Measurements from ENCODE around the gene PCSK1. TPM values are rescaled to one million over a fixed set of nuclear protein-coding genes. Genes with fewer than 3 reads are reported as not detected.

PCSK1 gene
- total and polyA plus RNA-seq, 2 donors (not counting 3 experiments of a cell fraction or from before 2014, with no cell fraction given) = 0.95 to 8.7 TPM

- Histone ChIP-seq H3K27ac (ENCODE audit: insufficient read depth, low read depth, low read length) (no peak overlapping the region), H3K27me3 (ENCODE audit: control insufficient read depth in 2 of 2, insufficient read depth in 2 of 2, low read length in 2 of 2) (no peaks in the 10 kb centered on the region), H3K4me3 (replicated peaks in 1 of 3; ENCODE audit: insufficient read depth in 1 of 3, low read depth in 1 of 3, low read length in 3 of 3) (no peak overlapping the region), H3K4me2 (ENCODE audit: insufficient read depth, low read length) (no peak overlapping the region), H3K9me1 (replicated peaks; ENCODE audit: control insufficient read depth, extremely low read depth, insufficient read depth, low read length) (no peaks in the 10 kb centered on the region), H2AFZ (ENCODE audit: low read depth, low read length) (no peak overlapping the region), H3K36me3 (ENCODE audit: control insufficient read depth in 2 of 2, extremely low read depth in 1 of 2, insufficient read depth in 2 of 2, low read length in 2 of 2) (no peaks in the 10 kb centered on the region), H3K9ac (replicated peaks; ENCODE audit: extremely low read depth, insufficient read depth, low read length) (no peak overlapping the region), H3K4me1 (ENCODE audit: control insufficient read depth, extremely low read depth, insufficient read depth, low read length) (no peaks in the 10 kb centered on the region), H4K20me1 (replicated peaks; ENCODE audit: control insufficient read depth, extremely low read depth, insufficient read depth, low read length) (no peaks in the 10 kb centered on the region), H3K9me3 (replicated peaks; ENCODE audit: control insufficient read depth, insufficient read depth, low read length) (no peaks in the 10 kb centered on the region), H3K79me2 (ENCODE audit: control insufficient read depth, insufficient read depth, low read length) (no peaks in the 10 kb centered on the region)
- no TSS peak for BruUV-seq (replicated peaks)
- CTCF ChIA-PET = interaction anchor here (1.4 kb wide), 1 partner anchor 16 kb away, joined by 6 read pairs; no protein-coding TSS in a partner anchor
- POLR2A ChIA-PET = no interaction called here
- TF ChIP-seq CTCF (IDR thresholded peaks at IDR 0.05; ENCODE audit: extremely low read depth in 1 of 2, insufficient read depth in 1 of 2, low read depth in 1 of 2, low read length in 2 of 2) (no peak), GATA2 (IDR thresholded peaks at IDR 0.05; ENCODE audit: insufficient read depth, insufficient read length, low read depth, low read length) (no peak)
- TF ChIP-seq, protein P1, sequence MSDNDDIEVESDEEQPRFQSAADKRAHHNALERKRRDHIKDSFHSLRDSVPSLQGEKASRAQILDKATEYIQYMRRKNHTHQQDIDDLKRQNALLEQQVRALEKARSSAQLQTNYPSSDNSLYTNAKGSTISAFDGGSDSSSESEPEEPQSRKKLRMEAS (IDR thresholded peaks at IDR 0.05; ENCODE audit: insufficient read depth, insufficient read length) = no peak
- intact Hi-C loops (cut with micrococcal nuclease) (no loop called here), dilution Hi-C loops (cut with MboI; ENCODE audit: extremely low pct_ligation_motif_present, low sequenced_read_pairs) (no loop called here)
- FAIRE-seq = no peak
- DNase-seq (ENCODE audit: low read depth, low spot score) = no peak
Measured at GRCh38 chr5:96468956-96469355, 35.9 kb upstream of the PCSK1 start.

GRCh38 chr5:96463091-96463490 lies 30.0 kb upstream of the PCSK1 start:
- Histone ChIP-seq H3K27me3 (ENCODE audit: control insufficient read depth in 2 of 2, insufficient read depth in 2 of 2, low read length in 2 of 2) (no peaks in the 10 kb centered on the region), H3K79me2 (ENCODE audit: control insufficient read depth, insufficient read depth, low read length) (no peaks in the 10 kb centered on the region), H4K20me1 (replicated peaks; ENCODE audit: control insufficient read depth, extremely low read depth, insufficient read depth, low read length) (no peaks in the 10 kb centered on the region), H3K4me3 (replicated peaks in 1 of 3; ENCODE audit: insufficient read depth in 1 of 3, low read depth in 1 of 3, low read length in 3 of 3) (no peak overlapping the region), H2AFZ (ENCODE audit: low read depth, low read length) (no peak overlapping the region), H3K9me3 (replicated peaks; ENCODE audit: control insufficient read depth, insufficient read depth, low read length) (no peaks in the 10 kb centered on the region), H3K4me2 (ENCODE audit: insufficient read depth, low read length) (no peak overlapping the region), H3K36me3 (ENCODE audit: control insufficient read depth in 2 of 2, extremely low read depth in 1 of 2, insufficient read depth in 2 of 2, low read length in 2 of 2) (no peaks in the 10 kb centered on the region), H3K27ac (ENCODE audit: insufficient read depth, low read depth, low read length) (no peak overlapping the region), H3K9ac (replicated peaks; ENCODE audit: extremely low read depth, insufficient read depth, low read length) (no peak overlapping the region), H3K4me1 (ENCODE audit: control insufficient read depth, extremely low read depth, insufficient read depth, low read length) (no peaks in the 10 kb centered on the region), H3K9me1 (replicated peaks; ENCODE audit: control insufficient read depth, extremely low read depth, insufficient read depth, low read length) (no peaks in the 10 kb centered on the region)
- dilution Hi-C loops (cut with MboI; ENCODE audit: extremely low pct_ligation_motif_present, low sequenced_read_pairs) = no loop called here
- no peak for TF ChIP-seq JUN (IDR thresholded peaks at IDR 0.05; ENCODE audit: borderline replicate concordance, insufficient read depth, insufficient read length, low read depth)
- no peak for TF ChIP-seq GATA2 (IDR thresholded peaks at IDR 0.05; ENCODE audit: insufficient read depth, insufficient read length, low read depth, low read length)
- TF ChIP-seq FOS (IDR thresholded peaks at IDR 0.05; ENCODE audit: borderline replicate concordance, insufficient read depth, low read length) = no peak
- TF ChIP-seq, protein P1 (IDR thresholded peaks at IDR 0.05; ENCODE audit: insufficient read depth, insufficient read length) = no peak
- TF ChIP-seq POLR2A (IDR thresholded peaks at IDR 0.05; ENCODE audit: low read depth, low read length) = no peak
- no peak for TF ChIP-seq POLR2AphosphoS5 (IDR thresholded peaks at IDR 0.05; ENCODE audit: insufficient read depth, low read depth, low read length)
- TF ChIP-seq MYC (IDR thresholded peaks at IDR 0.05; ENCODE audit: low read depth, low read length) = no peak
- no peak for TF ChIP-seq EZH2 (IDR thresholded peaks at IDR 0.05; ENCODE audit: borderline replicate concordance, low read depth, low read length, severe bottlenecking)
- TF ChIP-seq CTCF (IDR thresholded peaks at IDR 0.05; ENCODE audit: extremely low read depth in 1 of 2, insufficient read depth in 1 of 2, low read depth in 1 of 2, low read length in 2 of 2) = no peak
- POLR2A ChIA-PET = no interaction called here
- no peak for FAIRE-seq
- intact Hi-C loops (cut with micrococcal nuclease) = no loop called here
- no TSS peak for BruUV-seq (replicated peaks)
- CTCF ChIA-PET = interaction anchor here (1.4 to 2.2 kb wide), 2 partner anchors 10 to 138 kb away, joined by 4 to 7 read pairs; no protein-coding TSS in a partner anchor
- peak; percentile 43 for DNase-seq (ENCODE audit: low read depth, low spot score)
